HG03045 (cell line): Measurements from ENCODE around the gene MIEF2.

Source experiments
- ATAC-seq: cut with Tn5 transposase; IDR thresholded peaks from one replicate; pipeline ENCODE4 v1.9.1; 2021; ENCODE audit warnings: mild to moderate bottlenecking, moderate library complexity; ENCODE audit not compliant: unreplicated experiment

MIEF2 gene

DNA sequence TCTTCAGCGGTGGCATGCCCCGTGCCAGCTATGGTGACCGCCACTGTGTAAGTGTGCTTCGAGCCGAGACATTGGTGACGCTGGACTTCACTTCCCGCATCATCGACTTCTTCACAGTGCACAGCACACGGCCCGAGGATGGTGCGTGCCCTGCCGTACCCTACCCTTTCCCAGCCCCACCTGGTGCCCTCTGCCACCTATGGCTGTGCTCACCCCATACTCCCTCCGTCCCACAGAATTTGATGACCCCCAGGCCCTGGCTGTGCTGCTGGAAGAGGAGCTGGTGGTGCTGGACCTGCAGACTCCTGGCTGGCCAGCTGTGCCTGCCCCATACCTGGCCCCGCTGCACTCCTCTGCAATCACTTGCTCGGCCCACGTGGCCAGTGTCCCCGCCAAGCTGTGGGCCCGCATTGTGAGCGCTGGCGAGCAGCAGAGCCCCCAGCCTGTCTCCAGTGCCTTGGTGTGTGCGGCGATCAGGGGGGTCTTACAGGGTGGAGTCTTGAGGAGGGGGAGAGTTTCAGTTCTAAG is 25.5 kb upstream of the MIEF2 start:
- no peak for ATAC-seq

DNA sequence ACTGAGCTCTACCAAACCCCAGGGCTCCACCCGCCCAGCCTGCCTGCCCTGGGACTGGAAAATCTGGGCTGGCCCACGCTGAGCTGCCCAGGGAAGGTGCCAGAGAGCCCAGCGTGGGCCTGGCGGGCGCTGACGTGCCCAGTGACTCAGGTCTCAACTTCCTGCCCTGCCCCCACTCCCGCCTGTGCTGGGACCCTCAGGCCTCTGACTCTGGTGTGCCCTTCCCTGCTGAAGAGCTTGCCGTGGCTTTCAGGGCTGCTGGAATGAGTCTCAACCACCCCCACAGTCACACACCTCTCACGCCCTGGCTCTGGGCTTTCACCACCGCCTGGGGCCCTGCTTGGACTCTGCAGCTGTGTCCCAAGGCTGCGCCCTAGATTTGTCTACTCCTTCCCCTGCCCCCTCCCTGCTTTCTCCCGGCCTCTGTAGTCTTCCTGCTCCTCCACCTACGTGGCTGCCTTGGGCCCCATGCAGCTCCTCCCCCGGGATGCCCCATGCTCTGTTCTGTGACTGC is 24.7 kb upstream of the MIEF2 start:
- ATAC-seq: no peak

DNA sequence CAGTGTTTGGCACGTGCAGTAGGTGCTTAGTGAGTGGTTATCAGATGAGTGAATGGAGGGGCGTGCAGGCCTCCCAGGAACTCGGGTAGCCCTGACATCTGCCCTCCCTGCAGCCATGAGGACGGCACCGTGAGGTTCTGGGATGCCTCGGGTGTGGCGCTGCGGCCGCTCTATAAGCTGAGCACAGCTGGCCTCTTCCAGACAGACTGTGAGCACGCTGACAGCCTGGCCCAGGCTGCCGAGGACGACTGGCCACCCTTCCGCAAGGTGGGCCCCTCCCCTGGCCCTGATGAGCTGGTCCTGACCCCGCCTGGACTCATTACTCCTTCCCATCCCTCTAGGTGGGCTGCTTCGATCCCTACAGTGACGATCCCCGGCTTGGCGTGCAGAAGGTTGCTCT is 24.0 kb upstream of the MIEF2 start:
- ATAC-seq: no peak

DNA sequence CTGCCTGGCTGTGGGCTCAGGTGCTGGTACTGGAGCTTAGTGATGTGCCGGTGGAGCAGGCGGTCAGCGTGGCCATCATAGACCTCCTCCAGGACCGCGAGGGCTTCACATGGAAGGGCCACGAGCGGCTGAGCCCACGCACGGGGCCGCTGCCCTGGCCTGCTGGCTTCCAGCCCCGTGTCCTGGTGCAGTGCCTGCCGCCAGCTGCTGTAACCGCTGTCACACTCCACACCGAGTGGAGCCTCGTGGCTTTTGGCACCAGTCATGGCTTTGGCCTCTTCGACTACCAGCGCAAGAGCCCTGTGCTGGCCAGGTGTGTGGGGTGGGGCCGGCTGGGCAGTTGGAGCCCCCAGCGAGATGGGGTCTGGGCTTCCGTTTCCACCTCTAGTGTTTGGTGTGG is 23.0 kb upstream of the MIEF2 start:
- ATAC-seq: no peak

DNA sequence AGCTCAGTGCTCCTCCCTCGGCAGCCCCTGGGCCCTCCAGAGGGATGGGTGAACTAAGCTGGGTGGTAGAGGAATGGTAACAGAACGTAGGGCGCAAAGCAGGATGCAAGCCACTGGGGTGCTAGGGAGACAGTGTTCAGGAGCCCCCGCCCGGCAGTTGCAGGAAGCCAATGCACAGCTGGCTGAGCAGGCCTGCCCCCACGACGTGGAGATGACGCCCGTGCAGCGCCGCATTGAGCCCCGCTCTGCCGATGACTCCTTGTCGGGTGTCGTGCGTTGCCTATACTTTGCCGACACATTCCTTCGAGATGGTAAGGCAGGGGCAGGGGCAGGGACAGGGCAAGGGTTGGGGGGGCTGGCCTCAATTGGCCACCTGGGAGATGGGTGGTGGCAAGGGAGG is 22.2 kb upstream of the MIEF2 start:
- ATAC-seq: no peak

DNA sequence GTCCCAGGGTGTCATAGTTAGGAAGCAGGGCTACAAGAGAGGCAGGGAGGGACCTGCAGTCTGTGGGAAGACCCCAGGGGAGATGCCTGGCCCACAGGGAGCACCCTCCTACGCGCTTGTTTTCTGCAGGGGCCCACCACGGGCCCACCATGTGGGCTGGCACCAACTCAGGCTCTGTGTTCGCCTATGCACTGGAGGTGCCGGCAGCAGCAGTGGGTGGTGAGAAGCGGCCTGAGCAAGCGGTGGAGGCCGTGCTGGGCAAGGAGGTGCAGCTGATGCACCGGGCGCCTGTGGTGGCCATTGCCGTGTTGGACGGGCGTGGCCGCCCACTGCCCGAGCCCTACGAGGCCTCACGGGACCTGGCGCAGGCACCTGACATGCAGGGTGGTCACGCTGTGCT is 20.0 kb upstream of the MIEF2 start:
- ATAC-seq: no peak

DNA sequence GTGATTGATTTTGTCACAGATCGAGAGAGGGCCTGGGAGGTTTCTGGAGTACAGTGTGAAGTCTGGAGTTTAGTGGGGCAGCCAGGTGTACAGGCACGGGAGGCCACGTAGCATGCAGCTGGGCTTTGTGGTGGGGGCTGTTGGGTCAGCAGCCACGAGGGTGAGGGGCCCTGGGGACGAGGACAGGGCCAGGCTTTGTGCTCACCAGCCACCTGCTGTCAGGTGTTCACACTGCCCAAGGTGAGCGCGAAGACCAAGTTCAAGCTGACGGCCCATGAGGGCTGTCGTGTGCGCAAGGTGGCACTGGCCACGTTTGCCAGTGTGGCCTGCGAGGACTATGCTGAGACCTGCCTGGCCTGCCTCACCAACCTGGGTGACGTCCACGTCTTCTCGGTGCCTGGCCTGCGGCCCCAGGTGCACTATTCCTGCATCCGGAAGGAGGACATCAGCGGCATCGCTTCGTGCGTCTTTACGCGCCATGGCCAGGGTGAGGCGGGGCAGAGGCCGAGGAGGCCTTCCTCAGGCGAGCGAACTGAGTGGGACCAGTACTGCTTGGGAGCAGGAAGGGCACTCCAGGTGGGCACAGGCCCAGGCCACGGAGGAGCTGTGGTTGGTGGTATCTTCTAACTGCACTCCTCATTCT is 19.1 kb upstream of the MIEF2 start:
- no peak for ATAC-seq

DNA sequence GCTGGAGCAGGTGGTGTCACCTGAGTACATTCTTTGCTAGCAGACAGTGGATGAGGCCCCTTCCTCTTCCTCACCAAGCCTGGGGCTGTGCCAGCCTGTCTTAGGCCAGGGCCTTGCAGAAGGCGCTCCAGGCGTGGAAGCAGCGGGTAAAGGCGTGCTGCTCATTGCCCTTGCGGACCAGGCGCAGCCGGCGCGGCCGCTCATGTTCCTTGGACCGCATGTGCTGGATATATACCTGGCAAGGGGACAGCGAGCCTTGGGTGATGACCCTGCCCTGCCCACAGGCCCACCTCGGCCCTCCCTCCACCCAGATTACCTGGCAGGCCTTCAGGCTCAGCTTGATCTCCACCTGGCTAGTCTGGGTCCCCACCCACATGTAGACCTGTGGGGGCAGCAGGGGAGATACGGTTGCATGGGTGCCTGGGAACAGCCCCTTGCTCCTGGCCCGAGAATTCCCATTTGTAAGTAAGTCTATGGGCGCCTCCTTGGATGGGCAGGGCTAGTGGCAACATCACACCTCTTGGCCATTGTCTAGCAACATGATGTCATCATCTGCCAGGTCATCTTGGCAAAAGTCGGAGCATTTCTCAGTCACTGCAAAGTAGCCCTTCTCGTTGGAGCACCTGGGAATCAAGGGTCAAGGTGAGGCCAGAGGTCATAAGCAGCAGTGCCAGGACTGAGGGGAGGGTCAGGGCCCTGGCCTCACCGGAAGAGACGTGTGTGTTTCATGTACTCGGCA is 15.3 kb upstream of the MIEF2 start:
- no peak for ATAC-seq

DNA sequence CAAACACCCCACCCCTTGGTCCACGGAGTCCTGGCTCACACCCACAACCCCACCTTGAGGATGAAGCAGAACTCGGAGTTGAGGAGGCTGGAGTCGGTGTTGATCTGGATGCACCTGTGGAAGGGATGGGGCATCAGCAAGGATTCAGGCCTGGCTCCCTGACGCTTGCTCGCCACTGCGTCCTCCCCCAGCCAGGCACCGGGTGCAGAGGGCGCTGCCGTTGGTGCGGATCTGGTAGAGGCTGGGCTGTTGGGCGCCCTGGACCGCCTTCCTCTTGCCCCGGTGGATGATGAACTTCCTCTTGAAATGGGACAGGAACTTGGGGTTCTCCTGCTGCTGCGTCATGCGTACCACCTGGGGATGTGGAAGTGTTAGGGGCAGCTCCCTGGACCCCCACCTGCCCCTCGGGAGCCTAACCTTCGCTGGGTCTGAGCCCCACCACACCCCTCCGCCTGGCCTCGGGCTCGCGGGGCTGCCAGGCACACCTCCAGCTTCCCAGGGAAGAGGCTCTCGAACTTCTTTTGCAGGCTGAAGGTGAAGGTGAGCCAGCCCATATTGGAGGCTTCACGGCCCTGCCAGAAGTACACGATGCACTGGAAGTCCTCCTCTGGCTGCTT is 14.2 kb upstream of the MIEF2 start:
- no peak for ATAC-seq

DNA sequence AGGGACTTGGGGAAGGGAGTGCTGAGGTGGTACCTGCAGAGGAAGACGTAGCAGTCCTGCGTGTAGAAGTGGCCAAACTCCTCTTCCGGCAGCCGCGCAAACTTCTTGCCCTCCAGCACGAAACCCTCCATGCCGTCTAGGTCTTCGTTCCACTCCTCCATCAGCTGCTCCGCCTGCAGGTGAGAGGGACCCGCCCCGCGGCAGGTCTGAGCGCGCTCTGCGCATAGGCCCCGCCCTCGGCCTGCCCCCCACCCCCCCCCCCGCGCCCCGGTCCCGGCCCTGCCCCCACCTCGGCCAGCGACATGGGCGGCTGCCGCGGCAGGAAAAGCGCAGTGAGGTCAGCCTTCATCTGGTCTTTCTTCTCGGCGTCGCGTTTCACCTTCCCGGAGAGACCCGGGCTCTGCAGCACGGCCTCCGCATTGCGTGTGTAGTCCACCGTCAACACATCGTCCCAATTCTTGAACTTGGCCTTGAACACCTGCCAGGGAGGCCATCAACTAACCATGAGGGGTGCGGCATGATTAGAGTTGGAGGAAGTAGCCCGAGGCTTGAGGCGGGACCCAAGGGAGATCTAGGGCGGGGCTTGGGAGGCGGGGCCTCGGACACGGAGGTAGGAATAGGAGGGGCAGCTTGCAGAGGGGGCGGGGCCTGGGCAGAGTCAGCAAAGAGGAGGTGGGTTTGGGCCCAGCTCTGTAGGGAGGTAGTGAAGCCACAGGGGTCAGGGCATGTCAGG is 13.4 kb upstream of the MIEF2 start:
- no peak for ATAC-seq

DNA sequence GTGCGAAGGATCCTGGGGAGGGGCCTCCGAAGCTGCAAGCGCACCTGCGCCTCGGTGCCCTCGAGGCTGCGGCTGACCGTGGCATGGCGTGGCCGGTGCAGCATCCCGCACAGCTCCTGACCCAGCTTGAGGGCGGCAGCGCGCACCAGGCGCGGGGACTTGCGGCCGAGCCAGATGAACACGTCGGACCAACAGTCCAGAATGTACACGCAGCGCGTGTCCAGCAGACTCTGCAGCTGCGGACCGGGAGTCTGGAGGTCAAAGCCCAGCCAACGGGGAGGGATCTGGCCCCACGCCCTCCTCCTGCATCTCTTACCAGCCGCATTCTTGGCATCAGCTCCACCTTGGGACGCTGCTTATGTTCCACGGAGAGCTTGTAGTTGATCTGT is 12.9 kb upstream of the MIEF2 start:
- no peak for ATAC-seq

DNA sequence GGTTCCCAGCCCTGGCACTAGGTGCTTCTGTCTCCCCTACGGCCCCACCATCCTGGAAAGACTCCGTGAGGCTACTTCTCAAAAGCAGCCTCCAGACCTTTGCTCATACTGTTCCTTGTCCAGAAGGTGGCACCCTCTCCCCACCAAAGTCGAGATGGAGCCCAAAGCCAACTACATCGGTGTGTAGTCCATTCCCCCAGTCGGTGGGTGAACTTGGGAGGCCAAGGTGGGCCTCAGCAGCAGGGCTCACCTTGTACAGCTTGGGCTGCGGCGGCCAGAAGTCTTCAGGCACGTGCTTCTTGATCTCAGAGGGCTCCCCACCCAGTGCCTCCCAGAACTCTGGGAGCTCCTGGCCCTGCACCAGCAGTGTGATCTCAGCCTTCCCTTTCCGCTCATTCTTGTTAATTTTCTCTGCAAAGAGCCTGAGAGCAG is 12.1 kb upstream of the MIEF2 start:
- ATAC-seq: no peak

DNA sequence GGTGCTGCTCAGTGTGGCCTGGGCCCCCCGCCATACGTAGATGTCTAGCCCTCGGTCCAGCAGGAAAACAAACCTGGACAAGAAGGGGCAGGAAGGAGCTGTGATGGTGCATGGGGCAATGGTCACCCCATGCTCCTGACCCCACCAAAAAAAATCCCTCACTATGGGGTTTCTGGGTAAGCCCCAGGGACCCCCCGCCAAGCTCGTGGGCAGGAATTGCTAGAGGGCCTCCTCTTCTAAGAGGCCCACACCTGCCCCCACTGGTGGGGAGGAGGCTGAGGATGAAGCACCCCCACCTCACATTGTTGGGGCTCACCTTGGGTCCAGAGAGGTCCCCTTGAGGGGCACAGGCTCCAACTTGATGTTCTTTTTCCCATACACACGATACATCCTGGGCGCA is 11.7 kb upstream of the MIEF2 start:
- ATAC-seq: no peak

DNA sequence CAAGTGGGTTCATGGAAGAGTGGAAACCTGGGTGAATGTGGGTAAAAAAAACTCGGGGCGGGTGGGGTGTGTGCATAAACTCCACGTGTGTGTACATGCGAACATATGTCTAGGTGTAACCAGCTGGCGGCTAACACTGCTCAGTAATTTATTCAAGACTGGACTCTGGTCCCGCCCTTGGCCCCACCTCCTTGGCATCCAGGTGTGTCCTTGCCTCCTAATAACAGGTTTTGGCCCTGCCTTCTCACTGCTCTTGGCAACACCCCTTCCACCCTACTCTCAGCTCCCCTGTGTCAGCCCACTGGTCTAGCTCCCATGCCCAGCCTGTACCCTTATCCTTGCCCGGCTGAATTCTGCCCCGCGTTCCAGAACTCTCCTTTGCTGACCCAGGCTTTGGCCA is 10.2 kb upstream of the MIEF2 start:
- no peak for ATAC-seq

DNA sequence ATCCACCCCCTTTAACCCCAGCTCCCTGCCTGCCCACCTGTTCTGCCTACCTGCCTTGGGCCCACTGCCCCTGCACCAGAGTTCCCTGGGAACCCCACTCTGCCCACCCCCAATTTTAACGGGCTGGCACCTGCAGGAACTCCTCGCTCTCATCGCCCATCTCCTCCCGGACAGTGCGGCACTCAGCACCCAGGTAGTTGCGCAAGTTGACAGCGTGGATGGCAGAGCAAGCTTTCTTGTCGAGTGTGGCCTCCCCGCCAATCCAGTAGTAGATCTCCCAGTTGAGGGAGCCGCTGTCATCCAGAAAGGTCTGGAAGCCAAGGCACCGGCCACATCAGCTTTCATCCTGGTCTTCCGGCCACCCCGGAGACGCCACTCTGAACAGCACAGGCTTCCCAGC is 9.8 kb upstream of the MIEF2 start:
- ATAC-seq: no peak

DNA sequence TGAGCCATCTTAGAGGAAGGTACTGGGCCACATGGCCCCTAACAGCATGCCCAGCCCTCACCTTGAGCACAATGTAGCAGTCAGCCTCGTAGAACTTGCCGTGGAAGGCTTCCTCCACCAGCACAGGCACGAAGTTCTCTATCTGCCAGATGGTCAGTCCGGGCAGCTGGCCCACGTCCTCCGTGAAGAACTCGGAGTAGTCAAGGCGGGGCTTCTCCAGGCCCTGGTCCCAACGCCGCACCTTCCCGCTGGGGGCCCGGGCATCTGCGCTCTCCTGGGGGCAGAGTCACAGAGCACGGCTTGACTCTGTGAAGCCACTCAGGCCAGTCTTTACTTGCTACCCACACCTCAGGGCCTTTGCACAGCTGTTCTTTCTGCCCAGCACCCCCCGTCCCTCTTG is 9.3 kb upstream of the MIEF2 start:
- no peak for ATAC-seq

DNA sequence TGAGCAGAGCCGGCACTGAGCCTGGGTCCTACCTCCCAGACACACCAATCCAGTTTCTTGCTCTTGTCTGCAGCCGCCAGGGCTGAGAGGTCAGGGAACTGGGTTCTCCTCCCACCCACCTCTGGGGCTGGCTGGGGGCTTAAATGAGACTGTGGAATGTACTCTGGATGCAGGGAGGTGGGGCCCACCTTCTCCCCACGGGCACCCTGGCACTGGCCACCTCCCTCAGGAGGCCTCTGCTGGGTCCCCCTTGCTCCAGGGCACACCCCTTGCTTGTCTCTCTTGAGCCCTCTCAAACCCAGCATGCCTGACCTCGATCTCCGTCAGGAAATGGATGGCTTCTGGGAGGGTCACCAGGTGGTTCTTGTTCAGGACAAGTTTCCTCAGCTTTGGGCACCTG is 8.3 kb upstream of the MIEF2 start:
- no peak for ATAC-seq

DNA sequence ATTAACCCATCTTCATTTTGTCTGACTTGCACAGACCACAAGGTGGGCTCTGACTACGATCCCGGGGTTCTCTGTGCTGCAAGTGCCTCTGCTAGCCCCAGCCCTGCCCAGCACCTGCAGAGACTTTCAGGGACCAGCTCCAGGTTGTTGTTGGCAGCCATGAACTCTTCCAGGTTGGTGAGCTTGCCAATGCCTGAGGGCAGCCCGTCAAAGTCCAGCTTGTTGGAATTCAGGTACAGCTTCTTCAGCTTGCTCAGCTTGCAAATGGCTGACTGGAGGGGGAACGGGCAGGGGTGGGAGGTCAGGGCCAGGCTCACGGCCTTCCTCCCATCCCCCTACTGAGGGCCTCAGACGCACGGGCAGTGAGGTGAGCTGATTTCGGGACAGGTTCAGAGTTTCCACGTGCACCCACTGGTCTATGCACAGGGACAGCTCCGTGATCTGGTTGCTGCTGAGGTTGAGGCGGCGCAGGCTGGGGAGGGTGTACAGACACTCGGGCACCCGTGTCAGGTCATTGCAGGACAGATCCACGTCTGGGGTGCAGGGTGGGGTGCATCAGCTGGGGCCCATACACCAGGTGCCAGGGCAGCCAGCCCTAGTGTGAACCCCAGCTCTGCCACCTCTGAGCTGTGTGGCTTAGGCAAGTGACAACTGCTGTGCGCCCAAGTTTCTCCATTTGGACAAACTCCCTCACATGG is 7.1 kb upstream of the MIEF2 start:
- no peak for ATAC-seq

DNA sequence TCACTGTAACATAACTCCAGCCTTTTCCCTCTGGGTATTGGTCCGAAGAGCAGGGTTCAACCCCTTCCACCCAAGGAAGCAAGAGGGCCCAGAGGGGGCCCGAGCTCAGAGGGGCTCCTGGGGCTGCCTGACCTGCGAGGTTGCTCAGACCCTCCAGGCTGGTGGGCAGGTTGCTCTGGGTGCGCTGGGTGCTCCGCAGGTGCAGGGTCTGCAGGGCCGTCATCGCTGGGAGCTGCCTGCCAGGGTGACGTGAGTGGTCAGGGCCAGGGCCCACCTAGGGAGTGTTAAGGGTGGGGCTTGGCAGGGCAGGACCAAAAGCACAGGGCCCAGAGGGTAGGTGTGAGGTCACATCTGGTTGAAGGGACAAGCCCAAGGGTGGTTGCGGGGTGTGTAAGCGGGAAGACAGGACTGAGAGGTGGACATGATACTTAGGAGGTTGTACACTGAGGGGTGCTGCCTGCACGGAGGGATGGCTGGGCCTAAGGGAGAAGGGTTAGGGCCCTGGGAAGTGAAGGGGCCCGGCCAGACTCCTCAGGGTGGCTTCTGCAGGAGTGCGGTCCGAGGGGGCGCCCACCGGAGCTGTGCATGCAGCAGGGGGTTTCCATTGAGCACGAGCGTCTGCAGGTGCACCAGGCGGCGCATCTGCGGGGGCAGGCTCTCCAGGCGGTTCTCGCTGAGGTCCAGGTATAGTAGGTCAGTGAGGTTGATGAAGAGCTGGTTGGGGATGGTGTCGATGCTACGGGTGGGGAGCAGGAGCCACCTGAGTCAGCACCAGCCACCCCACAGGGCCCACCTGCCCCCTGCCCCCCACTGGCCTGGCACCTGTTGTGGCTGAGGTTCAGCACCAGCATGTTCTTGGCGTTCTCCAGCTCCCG is 6.3 kb upstream of the MIEF2 start:
- no peak for ATAC-seq
